GM21529 (cell line): ENCODE results near the gene TTC3.

ENCODE experiments used
- ATAC-seq: cut with Tn5 transposase; IDR thresholded peaks from one replicate; pipeline ENCODE4 v1.9.1; 2021; ENCODE audit not compliant: unreplicated experiment

TTC3 gene

GRCh38 chr21:37145635-37146111 is 72.6 kb downstream of the TTC3 start:
- ATAC-seq: no peak

- no peak for ATAC-seq
These were observed 73.5 kb downstream of the TTC3 start for GRCh38 chr21:37146320-37147235.

- no peak for ATAC-seq
These were observed 76.4 kb downstream of the TTC3 start for GRCh38 chr21:37149411-37149810.

GRCh38 chr21:37153196-37153934 is 80.3 kb downstream of the TTC3 start:
- no peak for ATAC-seq

GRCh38 chr21:37153935-37154350 is 80.9 kb downstream of the TTC3 start:
- ATAC-seq: no peak

- ATAC-seq: no peak
These were observed 82.1 kb downstream of the TTC3 start for GRCh38 chr21:37155186-37155585.

GRCh38 chr21:37157938-37158337 is 84.9 kb downstream of the TTC3 start:
- no peak for ATAC-seq

GRCh38 chr21:37159053-37159776 is 86.2 kb downstream of the TTC3 start:
- ATAC-seq: peak; percentile 75

GRCh38 chr21:37159949-37160348 is 86.9 kb downstream of the TTC3 start:
- ATAC-seq: no peak

- no peak for ATAC-seq
These were observed 91.7 kb downstream of the TTC3 start for GRCh38 chr21:37164742-37165141.

- no peak for ATAC-seq
These were observed 92.5 kb downstream of the TTC3 start for GRCh38 chr21:37165586-37165985.

GRCh38 chr21:37166733-37167132 is 93.7 kb downstream of the TTC3 start:
- ATAC-seq: no peak

GRCh38 chr21:37168666-37169065 is 95.6 kb downstream of the TTC3 start:
- ATAC-seq: no peak

GRCh38 chr21:37172646-37173045 is 99.6 kb downstream of the TTC3 start:
- no peak for ATAC-seq

- no peak for ATAC-seq
These were observed 103.7 kb downstream of the TTC3 start for GRCh38 chr21:37176716-37177115.

- ATAC-seq: no peak
These were observed 108.0 kb downstream of the TTC3 start for GRCh38 chr21:37181059-37181458.

GRCh38 chr21:37182222-37182621 is 109.2 kb downstream of the TTC3 start:
- no peak for ATAC-seq

- no peak for ATAC-seq
These were observed 110.7 kb downstream of the TTC3 start for GRCh38 chr21:37183749-37184148.

GRCh38 chr21:37184784-37185593 is 111.9 kb downstream of the TTC3 start:
- no peak for ATAC-seq

- no peak for ATAC-seq
These were observed 113.9 kb downstream of the TTC3 start for GRCh38 chr21:37186983-37187382.
